IMR-90 (cell line): ENCODE measurements around the gene TFEB. TPM values are rescaled to one million over a fixed set of nuclear protein-coding genes. Genes with fewer than 3 reads are reported as not detected.

ENCODE experiments used
- ATAC-seq: fragments of 200-7000 bp; cut with Tn5 transposase; 2 replicates; pipeline ENCODE4 v1.9.1; 2020; ENCODE audit warnings: low read depth, mild to moderate bottlenecking, moderate library complexity
- BruUV-seq: library from RNA; stranded (reverse); fragments of 400-500 nt; replicated peaks from 2 replicates; lab custom pipeline; 2021; lab: Mats Ljungman, UMichigan
- CTCF ChIA-PET: fragments of 300-600 bp; formaldehyde crosslinking; extraction: SDS; loops from one replicate; lab custom pipeline; 2021; ENCODE audit warnings: antibody characterized with exemption; lab: Yijun Ruan, JAX
- POLR2A ChIA-PET: fragments of 300-600 bp; sonication (Branson Sonifier 250); formaldehyde crosslinking; loops from one replicate; lab custom pipeline; 2022; ENCODE audit warnings: antibody characterized with exemption; ENCODE audit not compliant: unreplicated experiment; lab: Charles Lee
- DNase-seq: peaks from one replicate; pipeline ENCODE4 v3.0.0; 2013
- H2AFZ ChIP-seq: replicated peaks from 2 replicates; pipeline ENCODE3; 2013; ENCODE audit warnings: low read length, mild to moderate bottlenecking; ENCODE audit not compliant: poor library complexity
- H2AK5ac ChIP-seq: 2 replicates; pipeline ENCODE4 v1.6.1; 2013; ENCODE audit warnings: low read depth, low read length, inconsistent platforms
- H2AK9ac ChIP-seq: replicated peaks from 2 replicates; pipeline ENCODE3; 2013; ENCODE audit warnings: mild to moderate bottlenecking, low read depth, low read length, moderate library complexity; ENCODE audit not compliant: poor library complexity
- H2BK120ac ChIP-seq: 2 replicates; pipeline ENCODE4 v1.6.1; 2013; ENCODE audit warnings: low read depth, low read length, inconsistent platforms
- H2BK15ac ChIP-seq: 3 replicates; pipeline ENCODE4 v1.6.1; 2013; ENCODE audit warnings: low read depth, low read length, inconsistent platforms
- H2BK20ac ChIP-seq: 2 replicates; pipeline ENCODE4 v1.6.1; 2013; ENCODE audit warnings: low read depth, mild to moderate bottlenecking, inconsistent platforms, low read length, moderate library complexity
- H2BK5ac ChIP-seq: 2 replicates; pipeline ENCODE4 v1.6.1; 2013; ENCODE audit warnings: mild to moderate bottlenecking, low read depth, low read length, inconsistent platforms; ENCODE audit not compliant: poor library complexity, severe bottlenecking
- H3K14ac ChIP-seq: replicated peaks from 2 replicates; pipeline ENCODE4 v1.6.1; 2013; ENCODE audit warnings: low read depth, low read length, inconsistent platforms
- H3K18ac ChIP-seq: 2 replicates; pipeline ENCODE4 v1.6.1; 2013; ENCODE audit warnings: low read depth, low read length, control low read depth
- H3K23ac ChIP-seq: 2 replicates; pipeline ENCODE4 v1.6.1; 2013; ENCODE audit warnings: low read depth, low read length, inconsistent platforms
- H3K27ac ChIP-seq: 2 replicates; pipeline ENCODE4 v1.5.1; 2013; ENCODE audit warnings: mild to moderate bottlenecking, control low read depth, low read length; ENCODE audit not compliant: insufficient read depth
- H3K27me3 ChIP-seq: 2 replicates; pipeline ENCODE4 v1.6.1; 2013; ENCODE audit warnings: low read length; ENCODE audit not compliant: control insufficient read depth, insufficient read depth
- H3K36me3 ChIP-seq: 2 replicates; pipeline ENCODE4 v1.6.1; 2013; ENCODE audit warnings: low read length, mixed read lengths; ENCODE audit not compliant: control insufficient read depth, insufficient read depth
- H3K4ac ChIP-seq: 2 replicates; pipeline ENCODE4 v1.6.1; 2013; ENCODE audit warnings: low read depth, low read length, inconsistent platforms
- H3K4me1 ChIP-seq: 2 replicates; pipeline ENCODE4 v1.6.1; 2013; ENCODE audit warnings: low read length, mixed read lengths; ENCODE audit not compliant: control insufficient read depth, insufficient read depth
- H3K4me2 ChIP-seq: 2 replicates; pipeline ENCODE4 v1.6.1; 2013; ENCODE audit warnings: low read depth, mild to moderate bottlenecking, control low read depth, low read length, moderate library complexity
- H3K4me3 ChIP-seq: 2 replicates; pipeline ENCODE4 v1.5.1; 2013; ENCODE audit warnings: low read depth, mild to moderate bottlenecking, control low read depth, low read length, moderate library complexity; ENCODE audit not compliant: insufficient read depth
- H3K56ac ChIP-seq: 2 replicates; pipeline ENCODE4 v1.6.1; 2013; ENCODE audit warnings: low read length, inconsistent platforms; ENCODE audit not compliant: insufficient read depth; ENCODE audit errors: extremely low read depth
- H3K79me1 ChIP-seq, 2 experiments: 2 replicates each; pipeline ENCODE4 v1.6.1; 2013; ENCODE audit warnings: low read length in 2 of 2, inconsistent platforms in 1 of 2, low read depth in 1 of 2
- H3K9ac ChIP-seq: 2 replicates; pipeline ENCODE4 v1.6.1; 2013; ENCODE audit warnings: low read depth, low read length, control low read depth
- H3K9me1 ChIP-seq: 2 replicates; pipeline ENCODE4 v1.6.1; 2013; ENCODE audit warnings: low read length, inconsistent platforms; ENCODE audit not compliant: insufficient read depth
- H3K9me3 ChIP-seq: 2 replicates; pipeline ENCODE4 v1.6.1; 2013; ENCODE audit warnings: low read length; ENCODE audit not compliant: control insufficient read depth, insufficient read depth
- H4K20me1 ChIP-seq: 2 replicates; pipeline ENCODE4 v1.6.1; 2013; ENCODE audit warnings: low read length, inconsistent platforms; ENCODE audit not compliant: insufficient read depth
- H4K5ac ChIP-seq: 2 replicates; pipeline ENCODE4 v1.6.1; 2013; ENCODE audit warnings: mild to moderate bottlenecking, low read depth, low read length, control low read depth
- H4K8ac ChIP-seq, 2 experiments: 2 replicates each; pipeline ENCODE4 v1.6.1; 2013; ENCODE audit warnings: low read depth in 2 of 2, low read length in 2 of 2, control low read depth in 1 of 2, inconsistent platforms in 1 of 2
- H4K91ac ChIP-seq: 2 replicates; pipeline ENCODE4 v1.6.1; 2013; ENCODE audit warnings: low read depth, low read length, inconsistent platforms; ENCODE audit not compliant: insufficient read depth
- BHLHE40 ChIP-seq: fragments of 150-350 bp; IDR thresholded peaks from 2 replicates; pipeline ENCODE4 v1.6.1; 2016; ENCODE audit warnings: mild to moderate bottlenecking, low read depth, low read length
- CTCF ChIP-seq: conservative IDR thresholded peaks from 2 replicates; pipeline ENCODE4 v1.5.1; 2012; ENCODE audit warnings: mild to moderate bottlenecking, low read depth, low read length, improper control_type of control experiment
- RAD21 ChIP-seq: IDR thresholded peaks from 2 replicates; pipeline ENCODE4 v1.6.1; 2012; ENCODE audit warnings: low read length, improper control_type of control experiment
- WGBS, 2 experiments: methylation state at CpG; one replicate each; pipeline versions ENCODE4 v1.1.5 to v1.1.7; 2013; ENCODE audit warnings: missing lambda C conversion rate in 2 of 2; ENCODE audit not compliant: insufficient read length in 1 of 2; ENCODE audit errors: extremely low coverage in 2 of 2; 5-methylcytosine and 5-hydroxymethylcytosine counted together
- dilution Hi-C: fragments of 300-500 bp; cut with HindIII; formaldehyde crosslinking; loops from one replicate; pipeline ENCODE4 v1.14.3; 2018; ENCODE audit warnings: low sequenced_read_pairs; ENCODE audit not compliant: unreplicated experiment
- in situ Hi-C: fragments of 300-500 bp; cut with MboI; formaldehyde crosslinking; loops from 3 replicates; pipeline ENCODE4 v1.14.3; 2019; ENCODE audit warnings: low sequenced_read_pairs, inconsistent platforms, mixed read lengths
- intact Hi-C: fragments of 100-400 bp; cut with micrococcal nuclease; formaldehyde crosslinking; loops from 2 replicates; pipeline ENCODE4 v1.10.0; 2022
- polyA plus RNA-seq, 3 experiments: library from polyadenylated mRNA; depleted of rRNA; stranded (reverse); fragments of >200 nt; gene quantifications; 2 replicates each; pipeline ENCODE4 v1.2.3, GENCODE V29; 2012; ENCODE audit warnings: low replicate concordance in 1 of 3
- total RNA-seq: library from RNA; depleted of rRNA; stranded (reverse); fragments of >200 nt; gene quantifications from 2 replicates; pipeline ENCODE4 v1.2.3, GENCODE V29; 2012

TFEB gene
- total and polyA plus RNA-seq, 2 of the 4 experiments (the other 2 are of a cell fraction), result 4.5 to 4.9 TPM

- peak; percentile 20; the same call in 1 of the 2 replicates for TF ChIP-seq BHLHE40
- TF ChIP-seq CTCF, result no peak
- no peak for TF ChIP-seq RAD21
- Histone ChIP-seq H3K14ac (no peak overlapping the region), H4K20me1 (no peaks in the 10 kb centered on the region), H2BK15ac (no peak overlapping the region), H3K56ac (no peak overlapping the region), H3K9me1 (no peaks in the 10 kb centered on the region), H2BK20ac (no peak overlapping the region), H3K4me2 (no peak overlapping the region; the same call in 1 of the 2 replicates), H3K27me3 (peaks cover 46% of the 10 kb centered on the region), H4K8ac (peak overlapping the region in 1 of 2 experiments; percentile 57; a peak in 2 of 4 replicates), H4K91ac (no peak overlapping the region; the same call in 1 of the 2 replicates), H3K36me3 (no peaks in the 10 kb centered on the region), H3K4ac (no peak overlapping the region), H3K23ac (no peak overlapping the region), H3K18ac (no peak overlapping the region), H2BK5ac (no peak overlapping the region), H3K27ac (no peak overlapping the region), H3K79me1 (no peaks in the 10 kb centered on the region), H4K5ac (peak overlapping the region; percentile 38; the same call in 1 of the 2 replicates), H3K9me3 (no peaks in the 10 kb centered on the region), H2AK5ac (no peak overlapping the region; the same call in 1 of the 2 replicates), H2AK9ac (peak overlapping the region; percentile 52), H3K4me1 (peaks cover 7% of the 10 kb centered on the region; the same call in 1 of the 2 replicates), H3K4me3 (no peak overlapping the region), H2AFZ (peak overlapping the region; percentile 82), H3K9ac (no peak overlapping the region), H2BK120ac (no peak overlapping the region)
- intact Hi-C loops (no loop called here), dilution Hi-C loops (no loop called here), in situ Hi-C loops (no loop called here)
- ChIA-PET POLR2A (no interaction called here), CTCF (no interaction called here)
- ATAC-seq (peak; percentile 74), DNase-seq (peak; percentile 64)
- BruUV-seq, result no TSS peak
- 19% methylated on average over 9 of the region's 14 CpGs; no CpG with 5 or more reads in 1 of the 2 experiments for WGBS, 2 experiments
Measured at GRCh38 chr6:41656002-41656691, 79.3 kb downstream of the TFEB start.
